Mammary epithelial cell (primary cell): ENCODE measurements around the gene FYN.

Experiments
- CTCF ChIP-seq, 2 donors: IDR thresholded peaks in 1 of 2; conservative IDR thresholded peaks in 1 of 2; 2 replicates each; pipeline ENCODE4 v1.5.1; 2011 to 2012; ENCODE audit warnings: inconsistent platforms in 2 of 2, low read length in 2 of 2, mild to moderate bottlenecking in 2 of 2, control low read depth in 1 of 2, low read depth in 1 of 2; ENCODE audit not compliant: insufficient read depth in 1 of 2; ENCODE audit errors: extremely low read depth in 1 of 2
- EZH2 ChIP-seq: IDR thresholded peaks from 2 replicates; pipeline ENCODE4 v1.6.1; 2012; ENCODE audit warnings: low read length, inconsistent platforms, borderline replicate concordance

GRCh38 chr6:111632468-111633247, 240.6 kb downstream of the FYN start:
- TF ChIP-seq CTCF (conservative IDR thresholded peaks at IDR 0.05 in 1 of 2, IDR thresholded peaks at IDR 0.05 in 1 of 2; ENCODE audit: extremely low read depth in 1 of 2, insufficient read depth in 1 of 2, low read depth in 1 of 2, low read length in 2 of 2), result no peak
- no peak for TF ChIP-seq EZH2
